GM23338 (cell line): ENCODE results near the gene CCDC127.

Source experiments
- CTCF ChIP-seq, 2 experiments: fragments of 200-600 bp in 1 of 2; sonication (generic) in 1 of 2; conservative IDR thresholded peaks; 2 replicates each; pipeline versions ENCODE4 v1.5.1 to v1.6.1; 2016 to 2017; ENCODE audit warnings: antibody characterized with exemption in 2 of 2, low read depth in 2 of 2, mild to moderate bottlenecking in 2 of 2, moderate library complexity in 1 of 2
- EZH2 ChIP-seq: fragments of 200-600 bp; sonication (generic); IDR thresholded peaks from one replicate; pipeline ENCODE4 v1.8.0; 2017; ENCODE audit warnings: antibody characterized with exemption, mild to moderate bottlenecking, low read depth; ENCODE audit not compliant: unreplicated experiment
- ZNF462 ChIP-seq: fragments of 250-450 bp; sonication (Bioruptor Pico); IDR thresholded peaks from 2 replicates; pipeline ENCODE4 v1.5.0; 2020; ENCODE audit warnings: mild to moderate bottlenecking, moderate library complexity

- TF ChIP-seq CTCF (conservative IDR thresholded peaks at IDR 0.05; ENCODE audit: low read depth in 2 of 2) (no peak), EZH2 (no peak), ZNF462 (CRISPR knock-in tag) (no peak)
Measured at GRCh38 chr5:186091-187041, 31.6 kb downstream of the CCDC127 start.
